ENCODE results near the gene CORO2A.

The CORO2A gene

GRCh38 chr9:98207606-98208005 is 15.2 kb upstream of the CORO2A start:
- no peak for DNase-seq (ENCODE audit: low read depth)
- TF ChIP-seq, protein P1, sequence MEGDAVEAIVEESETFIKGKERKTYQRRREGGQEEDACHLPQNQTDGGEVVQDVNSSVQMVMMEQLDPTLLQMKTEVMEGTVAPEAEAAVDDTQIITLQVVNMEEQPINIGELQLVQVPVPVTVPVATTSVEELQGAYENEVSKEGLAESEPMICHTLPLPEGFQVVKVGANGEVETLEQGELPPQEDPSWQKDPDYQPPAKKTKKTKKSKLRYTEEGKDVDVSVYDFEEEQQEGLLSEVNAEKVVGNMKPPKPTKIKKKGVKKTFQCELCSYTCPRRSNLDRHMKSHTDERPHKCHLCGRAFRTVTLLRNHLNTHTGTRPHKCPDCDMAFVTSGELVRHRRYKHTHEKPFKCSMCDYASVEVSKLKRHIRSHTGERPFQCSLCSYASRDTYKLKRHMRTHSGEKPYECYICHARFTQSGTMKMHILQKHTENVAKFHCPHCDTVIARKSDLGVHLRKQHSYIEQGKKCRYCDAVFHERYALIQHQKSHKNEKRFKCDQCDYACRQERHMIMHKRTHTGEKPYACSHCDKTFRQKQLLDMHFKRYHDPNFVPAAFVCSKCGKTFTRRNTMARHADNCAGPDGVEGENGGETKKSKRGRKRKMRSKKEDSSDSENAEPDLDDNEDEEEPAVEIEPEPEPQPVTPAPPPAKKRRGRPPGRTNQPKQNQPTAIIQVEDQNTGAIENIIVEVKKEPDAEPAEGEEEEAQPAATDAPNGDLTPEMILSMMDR (IDR thresholded peaks at IDR 0.05; ENCODE audit: insufficient read depth, low read depth, low read length, missing control alignments), result no peak

DNA sequence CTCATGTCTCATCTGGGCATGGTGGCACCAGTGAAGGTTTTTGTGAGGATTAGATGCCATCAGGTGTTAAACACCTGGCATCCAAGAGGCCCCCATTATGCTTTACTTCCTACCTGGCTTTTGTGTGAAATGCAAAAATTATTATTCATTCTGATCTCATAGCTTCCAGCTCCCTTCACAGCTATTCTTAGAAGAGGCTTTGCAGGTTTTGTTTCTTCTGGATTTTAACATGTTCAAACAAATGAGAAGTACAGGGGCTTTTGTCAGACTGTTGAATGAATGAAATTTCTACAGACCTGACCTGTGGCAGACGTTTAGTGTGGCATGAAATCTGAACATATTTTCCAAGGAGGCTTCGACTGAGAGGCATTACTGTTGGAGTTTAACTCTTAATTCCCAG is 14.3 kb upstream of the CORO2A start:
- DNase-seq (ENCODE audit: low read depth), result peak; percentile 47
- TF ChIP-seq, protein P1 (IDR thresholded peaks at IDR 0.05; ENCODE audit: insufficient read depth, low read depth, low read length, missing control alignments), result no peak
- no peak overlapping the region for H3K4me3 ChIP-seq (ENCODE audit: low read length)

More at GRCh38 chr9:98207606-98208005, 15.2 kb upstream of the CORO2A start:
- no peak overlapping the region for H3K4me3 ChIP-seq (ENCODE audit: low read length)

DNA sequence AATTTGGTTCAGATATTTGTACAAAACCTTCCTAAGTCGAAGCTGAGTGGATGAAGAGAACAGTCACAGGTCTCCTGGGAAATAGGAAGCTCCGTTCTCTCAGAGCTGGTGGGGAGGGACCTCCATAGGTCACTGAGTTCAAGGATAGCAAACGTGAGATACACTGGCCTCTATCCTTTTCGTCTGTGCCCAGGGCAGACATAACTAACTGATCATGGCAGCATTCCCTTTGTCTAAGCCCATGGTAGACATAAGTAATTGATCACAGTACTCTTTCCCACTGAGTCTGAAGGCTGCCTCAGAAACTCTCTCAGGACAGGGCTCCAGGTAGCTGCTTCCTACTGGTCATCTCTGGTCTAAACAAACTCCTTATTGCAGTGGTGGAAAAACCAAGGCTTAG is 12.3 kb upstream of the CORO2A start:
- no peak for DNase-seq (ENCODE audit: low read depth)
- TF ChIP-seq, protein P1 (IDR thresholded peaks at IDR 0.05; ENCODE audit: insufficient read depth, low read depth, low read length, missing control alignments), result no peak
- H3K4me3 ChIP-seq (ENCODE audit: low read length), result no peak overlapping the region

DNA sequence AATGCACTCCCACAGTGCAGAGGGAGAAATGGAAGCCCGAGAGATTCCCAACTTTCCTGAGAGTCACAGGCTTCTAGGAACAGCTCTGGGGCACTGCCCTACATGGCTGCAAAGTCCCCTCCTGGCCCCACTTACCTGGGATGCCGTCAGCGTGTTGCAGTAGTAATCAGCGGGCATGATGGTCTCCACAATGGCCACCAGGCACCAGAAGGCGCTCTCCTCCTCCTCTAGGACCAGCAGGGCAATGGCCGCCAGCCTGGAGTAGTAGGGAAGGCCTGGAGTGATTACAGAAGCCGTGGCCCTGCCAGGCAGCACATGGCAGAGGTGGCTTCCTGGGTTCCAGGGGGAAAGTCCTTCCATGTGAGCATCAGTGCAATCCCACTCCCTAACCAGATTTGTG is 10.7 kb upstream of the CORO2A start:
- H3K4me3 ChIP-seq (ENCODE audit: low read length), result no peak overlapping the region
- DNase-seq (ENCODE audit: low read depth), result no peak
- TF ChIP-seq, protein P1 (IDR thresholded peaks at IDR 0.05; ENCODE audit: insufficient read depth, low read depth, low read length, missing control alignments), result no peak

GRCh38 chr9:98202252-98202651 is 9.8 kb upstream of the CORO2A start:
- H3K4me3 ChIP-seq (ENCODE audit: low read length), result no peak overlapping the region
- no peak for DNase-seq (ENCODE audit: low read depth)
- TF ChIP-seq, protein P1 (IDR thresholded peaks at IDR 0.05; ENCODE audit: insufficient read depth, low read depth, low read length, missing control alignments), result no peak

GRCh38 chr9:98201749-98202148 is 9.3 kb upstream of the CORO2A start:
- DNase-seq (ENCODE audit: low read depth), result no peak
- no peak overlapping the region for H3K4me3 ChIP-seq (ENCODE audit: low read length)
- TF ChIP-seq, protein P1 (IDR thresholded peaks at IDR 0.05; ENCODE audit: insufficient read depth, low read depth, low read length, missing control alignments), result no peak

DNA sequence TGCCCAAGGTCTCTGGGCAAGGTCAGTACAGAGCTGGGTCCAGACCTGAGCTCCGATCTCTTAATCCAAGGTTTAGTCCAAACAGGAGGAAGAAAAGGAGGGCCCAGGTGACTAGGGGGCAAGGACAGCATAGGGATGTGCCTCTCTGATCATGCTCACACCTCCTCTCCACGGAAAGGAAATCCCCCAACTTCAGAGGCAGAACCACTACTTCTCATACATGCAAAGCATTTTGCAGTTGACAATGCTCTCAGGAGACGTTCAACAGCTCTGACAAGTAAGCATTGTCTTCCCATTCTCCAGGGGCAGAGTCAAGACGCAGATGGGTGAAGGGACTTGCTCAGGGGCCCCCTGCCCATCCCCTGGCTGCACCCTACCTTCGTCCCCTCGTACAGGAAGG is 8.7 kb upstream of the CORO2A start:
- H3K4me3 ChIP-seq (ENCODE audit: low read length), result no peak overlapping the region
- TF ChIP-seq, protein P1 (IDR thresholded peaks at IDR 0.05; ENCODE audit: insufficient read depth, low read depth, low read length, missing control alignments), result no peak
- DNase-seq (ENCODE audit: low read depth), result no peak
